ENCODE results near the gene TMOD1. TPM values are rescaled to one million over a fixed set of nuclear protein-coding genes. Genes with fewer than 3 reads are reported as not detected.
"Not testable (repeated sequence)": the region's sequence is repeated elsewhere in the genome, so short reads cannot be mapped to it uniquely, and the experiment has no call there.

TMOD1 gene
- total RNA-seq, 1 donor from 2014 or later = 12.9 TPM

DNA sequence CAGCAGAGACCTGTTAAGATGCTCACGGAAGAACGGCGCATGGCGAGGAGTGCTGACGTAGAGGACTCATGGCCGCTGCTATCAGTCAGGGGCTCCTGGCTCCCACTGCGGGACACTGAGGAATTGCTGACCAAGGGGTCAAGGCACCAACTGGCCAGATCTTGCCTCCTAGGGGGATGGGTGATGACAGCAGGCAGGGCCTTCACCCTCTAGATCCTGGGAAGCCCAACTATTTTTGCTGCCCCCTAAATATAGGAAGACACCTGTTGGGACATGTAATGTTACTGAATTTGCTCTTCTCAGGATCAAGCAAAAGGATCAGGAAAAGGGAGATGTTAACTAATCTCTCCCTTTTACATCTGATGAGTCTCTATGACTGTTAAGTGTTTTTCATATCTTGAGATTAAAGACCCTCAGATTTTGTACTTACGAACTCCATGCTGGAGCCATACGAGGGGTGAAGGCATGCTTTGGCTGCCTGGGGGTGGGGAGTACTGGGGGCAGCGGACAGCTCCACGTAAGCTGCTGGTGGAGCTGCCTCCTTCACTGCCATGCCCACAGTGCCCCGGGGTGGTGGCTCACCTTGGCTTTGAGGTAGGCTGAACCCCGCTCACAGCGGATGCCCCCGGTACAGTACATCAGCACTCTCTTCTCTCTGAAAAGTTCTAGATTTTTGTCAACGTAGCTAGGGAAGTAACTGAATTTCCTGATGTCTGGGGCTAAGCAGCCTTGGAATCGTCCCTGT is 103.6 kb downstream of the TMOD1 start:
- peaks cover 16% of the 10 kb centered on the region for H3K36me3 Mint-ChIP-seq
- no peak overlapping the region for H3K4me3 Mint-ChIP-seq

DNA sequence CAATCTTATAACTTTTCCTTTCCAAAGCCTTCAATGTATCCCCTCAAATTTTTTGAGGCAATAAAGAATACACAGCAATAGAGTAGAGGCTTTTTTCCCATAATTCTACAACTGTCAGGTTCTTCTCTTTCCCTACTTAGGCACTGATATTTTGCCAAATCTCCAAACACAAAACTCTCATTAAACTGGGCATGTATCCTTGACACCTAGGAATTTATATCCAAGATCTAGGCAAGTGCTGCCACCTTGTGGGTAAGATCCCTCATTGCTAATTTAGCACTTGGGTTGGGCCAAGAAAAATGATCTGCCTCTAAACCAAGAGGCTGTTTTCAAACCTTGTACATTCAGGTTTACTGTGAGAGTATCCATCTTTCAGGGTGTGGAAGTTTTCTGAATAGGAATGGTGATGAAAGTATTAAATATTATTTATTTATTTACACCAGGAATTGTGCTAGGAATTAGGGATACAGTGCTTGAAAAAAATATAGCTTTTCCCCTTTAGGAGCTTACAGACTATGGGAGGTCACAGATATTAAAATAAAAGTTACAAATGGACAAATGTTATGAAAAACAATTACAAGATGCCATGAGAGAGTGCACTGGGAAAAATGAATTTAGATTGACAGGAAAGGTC is 114.1 kb downstream of the TMOD1 start:
- TF ChIP-seq, protein P1, sequence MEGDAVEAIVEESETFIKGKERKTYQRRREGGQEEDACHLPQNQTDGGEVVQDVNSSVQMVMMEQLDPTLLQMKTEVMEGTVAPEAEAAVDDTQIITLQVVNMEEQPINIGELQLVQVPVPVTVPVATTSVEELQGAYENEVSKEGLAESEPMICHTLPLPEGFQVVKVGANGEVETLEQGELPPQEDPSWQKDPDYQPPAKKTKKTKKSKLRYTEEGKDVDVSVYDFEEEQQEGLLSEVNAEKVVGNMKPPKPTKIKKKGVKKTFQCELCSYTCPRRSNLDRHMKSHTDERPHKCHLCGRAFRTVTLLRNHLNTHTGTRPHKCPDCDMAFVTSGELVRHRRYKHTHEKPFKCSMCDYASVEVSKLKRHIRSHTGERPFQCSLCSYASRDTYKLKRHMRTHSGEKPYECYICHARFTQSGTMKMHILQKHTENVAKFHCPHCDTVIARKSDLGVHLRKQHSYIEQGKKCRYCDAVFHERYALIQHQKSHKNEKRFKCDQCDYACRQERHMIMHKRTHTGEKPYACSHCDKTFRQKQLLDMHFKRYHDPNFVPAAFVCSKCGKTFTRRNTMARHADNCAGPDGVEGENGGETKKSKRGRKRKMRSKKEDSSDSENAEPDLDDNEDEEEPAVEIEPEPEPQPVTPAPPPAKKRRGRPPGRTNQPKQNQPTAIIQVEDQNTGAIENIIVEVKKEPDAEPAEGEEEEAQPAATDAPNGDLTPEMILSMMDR (conservative IDR thresholded peaks at IDR 0.05) = peak; percentile 91

More for the DNA sequence above, 103.6 kb downstream of the TMOD1 start:
- Mint-ChIP-seq H3K9me3 (no peaks in the 10 kb centered on the region), H3K4me1 (ENCODE audit: unreplicated experiment) (no peaks in the 10 kb centered on the region), H3K27ac (no peak overlapping the region), H3K27me3 (no peaks in the 10 kb centered on the region)
- TF ChIP-seq, protein P1 (conservative IDR thresholded peaks at IDR 0.05) = no peak
- no peak for DNase-seq (ENCODE audit: extremely low spot score, unreplicated experiment)

GRCh38 chr9:97617939-97618416 is 116.5 kb downstream of the TMOD1 start:
- no peak for DNase-seq (ENCODE audit: extremely low spot score, unreplicated experiment)
- Mint-ChIP-seq H3K27ac (no peak overlapping the region), H3K27me3 (no peaks in the 10 kb centered on the region), H3K9me3 (no peaks in the 10 kb centered on the region), H3K4me3 (no peak overlapping the region), H3K4me1 (ENCODE audit: unreplicated experiment) (no peaks in the 10 kb centered on the region), H3K36me3 (peaks cover 28% of the 10 kb centered on the region)
- TF ChIP-seq, protein P1 (conservative IDR thresholded peaks at IDR 0.05) = no peak

More for the DNA sequence above, 114.1 kb downstream of the TMOD1 start:
- Mint-ChIP-seq H3K27me3 (no peaks in the 10 kb centered on the region), H3K36me3 (peaks cover 21% of the 10 kb centered on the region), H3K4me3 (no peak overlapping the region), H3K4me1 (ENCODE audit: unreplicated experiment) (no peaks in the 10 kb centered on the region), H3K27ac (no peak overlapping the region), H3K9me3 (no peaks in the 10 kb centered on the region)
- no peak for DNase-seq (ENCODE audit: extremely low spot score, unreplicated experiment)

DNA sequence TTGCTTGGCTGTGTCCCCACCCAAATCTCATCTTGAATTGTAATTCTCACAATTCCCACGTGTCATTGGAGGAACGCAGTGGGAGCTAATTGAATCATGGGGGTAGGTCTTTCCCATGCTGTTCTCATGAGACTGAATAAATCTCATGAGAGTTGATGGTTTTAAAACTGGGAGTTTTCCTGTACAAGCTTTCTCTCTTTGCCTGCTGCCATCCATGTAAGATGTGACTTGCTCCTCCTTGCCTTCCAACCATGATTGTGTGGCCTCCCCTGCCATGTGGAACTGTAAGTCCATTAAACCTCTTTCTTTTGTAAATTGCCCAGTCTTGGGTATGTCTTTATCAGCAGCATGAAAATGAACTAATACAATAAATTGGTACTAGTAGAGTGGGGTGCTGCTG is 118.6 kb downstream of the TMOD1 start:
- not testable (repeated sequence) for H3K4me1 Mint-ChIP-seq (ENCODE audit: unreplicated experiment); H3K27me3 Mint-ChIP-seq; H3K9me3 Mint-ChIP-seq; H3K27ac Mint-ChIP-seq; H3K4me3 Mint-ChIP-seq; DNase-seq (ENCODE audit: extremely low spot score, unreplicated experiment)
- H3K36me3 Mint-ChIP-seq = peaks cover 43% of the 10 kb centered on the region

GRCh38 chr9:97622483-97622882 is 121.0 kb downstream of the TMOD1 start:
- H3K27me3 Mint-ChIP-seq; H3K27ac Mint-ChIP-seq; H3K4me1 Mint-ChIP-seq (ENCODE audit: unreplicated experiment); DNase-seq (ENCODE audit: extremely low spot score, unreplicated experiment); H3K9me3 Mint-ChIP-seq; H3K4me3 Mint-ChIP-seq: not testable (repeated sequence)
- peaks cover 49% of the 10 kb centered on the region for H3K36me3 Mint-ChIP-seq

DNA sequence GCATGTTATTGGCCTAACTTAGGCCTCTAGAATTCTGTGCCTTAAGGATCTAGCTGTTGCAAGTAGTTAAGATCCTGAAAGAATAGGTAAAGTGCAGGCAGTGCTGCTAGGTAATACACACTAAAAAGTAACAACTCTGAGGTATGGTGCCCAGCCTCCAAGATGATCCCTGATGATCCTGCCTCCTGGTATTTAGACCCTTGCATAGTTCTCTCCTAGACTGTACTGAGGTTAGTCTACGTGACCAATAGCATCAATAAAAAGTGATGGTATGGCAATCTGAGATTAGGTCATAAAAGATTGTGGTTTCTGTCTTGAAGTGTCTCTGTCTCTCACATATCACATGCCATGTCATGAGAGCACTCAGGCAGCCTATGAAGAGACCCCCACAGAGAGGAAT is 122.5 kb downstream of the TMOD1 start:
- Mint-ChIP-seq H3K36me3 (peaks cover 47% of the 10 kb centered on the region), H3K4me1 (ENCODE audit: unreplicated experiment) (peaks cover 5% of the 10 kb centered on the region), H3K27ac (no peak overlapping the region), H3K4me3 (no peak overlapping the region), H3K9me3 (no peaks in the 10 kb centered on the region), H3K27me3 (no peaks in the 10 kb centered on the region)
- no peak for DNase-seq (ENCODE audit: extremely low spot score, unreplicated experiment)
- TF ChIP-seq, protein P1 (conservative IDR thresholded peaks at IDR 0.05) = no peak

Measured in type B pancreatic cell (in vitro differentiated cells).